Measurements from ENCODE around the gene SLC7A7.

DNA sequence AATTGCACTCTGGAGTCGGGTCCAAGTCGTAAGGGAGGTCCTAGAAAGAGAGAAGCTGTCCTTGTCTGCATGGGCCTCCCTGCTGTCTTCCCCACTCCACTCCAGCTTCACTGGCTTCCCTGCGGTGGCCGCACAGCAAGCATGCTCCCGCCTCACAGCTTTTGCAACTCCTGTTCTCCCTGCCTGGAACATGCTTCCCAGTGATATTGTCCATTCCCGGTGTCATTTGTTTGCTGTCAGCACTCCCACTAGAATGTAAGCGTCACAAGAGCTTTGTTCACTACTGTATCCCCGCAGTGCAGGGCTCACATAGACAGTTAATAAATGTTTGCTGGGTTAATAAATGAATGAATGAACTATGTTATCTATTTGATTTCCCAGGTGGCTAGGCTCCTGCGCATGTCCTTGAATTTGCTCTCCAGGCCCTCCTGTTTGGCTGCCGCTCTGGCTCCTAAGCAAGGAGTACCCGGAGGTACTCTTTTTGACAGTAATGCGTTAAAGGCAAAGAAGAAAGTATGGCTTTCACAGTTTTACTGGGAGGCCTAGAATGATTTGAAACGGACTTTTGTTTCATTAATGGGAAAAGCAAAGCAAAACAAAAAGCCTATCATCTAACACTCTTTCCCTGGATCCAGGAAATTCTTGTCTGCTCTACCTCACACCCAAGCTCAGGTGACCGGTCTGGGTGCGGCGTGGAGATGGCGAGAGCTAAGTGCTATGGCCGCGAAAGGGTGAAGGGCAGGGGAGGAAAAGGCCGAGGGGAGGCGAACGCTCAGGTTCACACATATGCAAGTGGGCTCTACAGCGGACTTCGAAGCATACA is 6.2 kb upstream of the SLC7A7 start:
- TF ChIP-seq, protein P1, sequence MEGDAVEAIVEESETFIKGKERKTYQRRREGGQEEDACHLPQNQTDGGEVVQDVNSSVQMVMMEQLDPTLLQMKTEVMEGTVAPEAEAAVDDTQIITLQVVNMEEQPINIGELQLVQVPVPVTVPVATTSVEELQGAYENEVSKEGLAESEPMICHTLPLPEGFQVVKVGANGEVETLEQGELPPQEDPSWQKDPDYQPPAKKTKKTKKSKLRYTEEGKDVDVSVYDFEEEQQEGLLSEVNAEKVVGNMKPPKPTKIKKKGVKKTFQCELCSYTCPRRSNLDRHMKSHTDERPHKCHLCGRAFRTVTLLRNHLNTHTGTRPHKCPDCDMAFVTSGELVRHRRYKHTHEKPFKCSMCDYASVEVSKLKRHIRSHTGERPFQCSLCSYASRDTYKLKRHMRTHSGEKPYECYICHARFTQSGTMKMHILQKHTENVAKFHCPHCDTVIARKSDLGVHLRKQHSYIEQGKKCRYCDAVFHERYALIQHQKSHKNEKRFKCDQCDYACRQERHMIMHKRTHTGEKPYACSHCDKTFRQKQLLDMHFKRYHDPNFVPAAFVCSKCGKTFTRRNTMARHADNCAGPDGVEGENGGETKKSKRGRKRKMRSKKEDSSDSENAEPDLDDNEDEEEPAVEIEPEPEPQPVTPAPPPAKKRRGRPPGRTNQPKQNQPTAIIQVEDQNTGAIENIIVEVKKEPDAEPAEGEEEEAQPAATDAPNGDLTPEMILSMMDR (IDR thresholded peaks at IDR 0.05) = no peak
- TF ChIP-seq POLR2A (IDR thresholded peaks at IDR 0.05) = no peak
